HG02943 (cell line): ENCODE measurements around the gene XG.
"Not testable (repeated sequence)": the region's sequence is repeated elsewhere in the genome, so short reads cannot be mapped to it uniquely, and the experiment has no call there.

Experiments
- ATAC-seq: cut with Tn5 transposase; IDR thresholded peaks from one replicate; pipeline ENCODE4 v1.9.1; 2021; ENCODE audit warnings: mild to moderate bottlenecking, low read depth, moderate library complexity; ENCODE audit not compliant: unreplicated experiment

XG gene

DNA sequence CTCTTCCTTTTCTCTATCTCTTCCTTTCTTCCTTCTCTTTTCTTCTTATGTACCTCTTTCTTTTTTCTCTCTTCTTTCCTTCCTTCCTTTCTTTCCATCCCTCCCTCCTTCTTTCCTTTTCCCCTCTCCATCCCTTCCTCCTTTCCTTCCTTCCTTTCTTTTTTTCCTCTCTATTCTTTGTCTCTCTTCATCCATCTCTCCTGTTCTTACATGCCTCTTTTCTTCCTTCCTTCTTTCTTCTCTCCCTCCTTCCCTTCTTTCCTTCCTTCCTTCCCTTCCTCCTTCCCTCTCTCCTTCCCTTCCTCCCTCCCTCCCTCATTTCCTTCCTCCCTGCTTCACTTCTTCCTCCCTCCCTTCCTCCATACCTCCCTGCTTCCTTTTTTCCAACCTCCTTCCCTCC, 19.2 kb upstream of the XG start:
- ATAC-seq: no peak

GRCh38 chrX:2733286-2733685, 18.6 kb upstream of the XG start:
- no peak for ATAC-seq

DNA sequence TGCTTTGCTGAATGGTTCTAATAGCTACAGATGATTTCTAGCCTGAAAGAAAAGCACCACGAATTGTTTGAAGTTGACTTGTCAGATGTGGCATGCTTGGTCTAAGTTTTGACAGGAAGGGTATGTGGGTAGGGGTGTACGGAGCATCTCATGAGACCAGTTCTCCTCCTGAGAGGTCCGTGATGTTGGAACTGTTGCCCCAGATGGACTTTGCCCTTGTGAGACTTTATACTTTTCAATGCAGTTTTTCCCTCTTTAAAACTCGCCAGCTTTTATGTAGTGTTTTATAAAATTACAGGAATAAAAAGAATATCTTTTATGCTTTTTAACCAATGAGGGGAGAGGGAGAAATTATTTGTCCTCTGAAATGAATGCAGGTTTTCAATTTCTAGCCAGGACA, 16.6 kb upstream of the XG start:
- ATAC-seq: no peak

GRCh38 chrX:2740672-2741071, 11.2 kb upstream of the XG start:
- ATAC-seq: no peak

GRCh38 chrX:2741386-2741785, 10.5 kb upstream of the XG start:
- ATAC-seq: no peak

GRCh38 chrX:2746250-2746649, 5.6 kb upstream of the XG start:
- ATAC-seq: not testable (repeated sequence)

DNA sequence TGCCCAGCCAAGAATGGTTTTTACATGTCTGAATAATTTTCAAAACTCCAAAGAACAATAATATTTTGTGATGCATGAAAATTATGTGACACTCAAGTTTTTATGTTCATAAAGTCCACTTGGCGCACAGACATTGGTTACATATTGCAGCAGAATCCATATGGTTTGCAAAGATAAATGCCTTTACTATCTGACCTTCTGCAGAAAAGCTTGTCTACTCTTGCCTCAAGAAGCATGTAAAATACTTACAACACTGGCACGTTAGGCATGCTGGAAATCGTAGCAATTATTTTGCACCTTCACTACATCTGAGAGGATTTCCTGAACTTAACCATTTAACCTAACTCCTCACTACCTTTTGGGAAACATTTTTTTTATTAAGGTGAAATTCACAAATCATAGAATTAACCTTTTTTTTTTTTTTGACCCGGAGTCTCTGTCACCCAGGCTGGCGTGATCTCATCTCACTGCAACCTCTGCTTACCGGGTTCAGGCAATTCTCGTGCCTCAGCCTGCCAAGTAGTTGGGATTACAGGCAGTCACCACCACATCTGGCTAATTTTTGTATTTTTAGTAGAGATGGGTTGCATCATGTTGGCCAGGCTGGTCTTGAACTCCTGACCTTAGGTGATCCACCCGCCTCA, 3.5 kb upstream of the XG start:
- ATAC-seq: no peak

- no peak for ATAC-seq
These were observed 3.0 kb upstream of the XG start for GRCh38 chrX:2748815-2749188.

DNA sequence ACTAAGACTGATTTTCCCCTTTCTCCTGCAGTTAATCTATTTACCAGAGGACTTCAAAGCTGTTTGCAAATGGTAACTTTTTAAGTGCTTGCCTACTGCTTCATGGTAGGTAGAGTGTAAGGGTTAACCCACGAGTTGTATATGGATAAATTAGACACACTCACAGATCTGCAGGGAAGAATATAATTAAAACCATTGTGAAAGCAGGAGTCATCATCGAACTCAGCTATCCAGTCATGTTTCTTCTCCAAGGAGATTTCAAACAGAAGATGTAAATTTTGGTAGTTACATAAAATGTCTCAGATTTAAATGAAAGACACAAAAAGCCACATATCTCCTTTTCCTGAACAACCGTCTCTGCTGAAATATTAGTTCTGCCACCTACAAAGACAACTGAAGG, 549 bp upstream of the XG start:
- ATAC-seq: no peak

DNA sequence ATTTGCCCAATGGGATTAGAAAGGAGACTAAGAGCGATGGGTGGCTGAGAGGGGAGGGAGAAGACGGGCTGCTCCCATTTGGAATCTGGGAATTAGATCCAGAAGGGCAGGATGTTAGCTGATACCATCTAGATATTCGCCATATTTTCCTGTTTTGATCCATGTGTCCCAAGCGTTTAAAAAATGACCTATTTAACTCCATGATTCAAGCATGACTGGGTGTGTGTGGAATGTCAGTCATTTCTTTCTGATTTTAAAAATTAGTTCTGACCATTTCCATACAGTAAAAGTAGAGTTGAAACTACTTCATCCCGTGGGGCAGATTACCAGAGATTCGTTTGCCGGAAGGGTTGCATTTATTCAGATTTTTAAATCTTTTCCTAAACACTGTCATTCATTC, 601 bp downstream of the XG start:
- ATAC-seq: not testable (repeated sequence)

DNA sequence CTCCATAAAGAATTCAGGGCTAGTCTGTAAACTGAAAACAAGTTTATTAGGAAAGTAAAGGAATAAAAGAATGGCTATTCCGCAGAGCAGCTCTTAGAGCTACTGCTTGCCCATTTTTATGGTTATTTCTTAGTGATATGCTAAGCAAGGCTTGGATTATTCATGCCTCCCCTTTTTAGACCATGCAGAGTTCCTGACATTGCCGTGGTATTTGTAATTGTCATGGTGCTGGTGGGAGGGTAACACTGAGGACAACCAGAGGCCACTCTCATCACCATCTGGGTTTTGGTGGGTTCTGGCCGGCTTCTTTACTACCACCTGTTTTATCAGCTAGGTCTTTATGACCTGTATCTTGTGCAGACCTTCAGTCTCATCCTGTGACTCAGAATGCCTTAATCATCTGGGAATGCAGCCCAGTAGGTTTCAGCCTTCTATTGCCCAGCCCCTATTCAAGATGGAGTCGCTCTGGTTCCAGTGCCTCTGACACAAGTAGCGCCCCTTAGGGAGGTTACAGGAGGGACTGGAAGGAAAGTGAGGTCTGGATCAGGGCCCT, 3.4 kb downstream of the XG start:
- ATAC-seq: not testable (repeated sequence)

GRCh38 chrX:2756548-2756947, 4.7 kb downstream of the XG start:
- ATAC-seq: no peak

DNA sequence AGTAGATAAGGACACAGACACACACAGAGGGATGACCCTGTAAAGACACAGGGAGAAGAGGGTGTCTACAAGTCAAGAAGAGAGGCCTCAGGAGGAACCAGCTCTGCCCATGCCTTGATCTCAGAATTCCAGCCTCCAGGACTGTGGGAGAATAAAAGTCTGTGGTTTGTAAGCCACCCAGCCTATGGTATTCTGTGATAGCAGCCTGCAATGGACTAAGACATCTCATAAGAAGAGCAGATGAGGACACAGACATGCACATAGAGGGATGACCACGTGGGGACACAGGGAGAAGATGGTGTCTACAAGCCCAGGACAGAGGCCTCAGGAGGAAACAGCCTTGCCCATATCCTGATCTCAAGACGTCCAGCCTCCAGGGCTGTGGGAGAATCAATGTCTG, 9.4 kb downstream of the XG start:
- ATAC-seq: no peak

DNA sequence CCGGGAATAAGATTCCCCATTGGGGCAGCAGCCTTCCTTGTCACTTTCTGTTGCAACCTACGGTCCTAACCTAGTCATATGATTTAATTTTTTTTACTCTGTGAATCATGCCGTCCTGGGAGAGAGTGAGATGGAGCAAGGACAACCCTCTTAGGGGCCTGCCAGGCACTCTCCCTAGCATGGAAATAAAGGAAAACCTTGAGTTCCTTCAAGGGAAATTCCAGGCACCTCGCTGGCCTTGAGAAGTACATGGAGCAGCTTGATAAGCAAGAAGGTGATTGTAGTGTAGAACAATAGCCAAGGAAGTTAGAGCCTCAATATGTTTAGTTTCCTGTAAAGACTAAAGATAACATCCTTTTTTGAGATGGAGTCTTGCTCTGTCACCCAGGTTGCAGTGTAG, 10.8 kb downstream of the XG start:
- not testable (repeated sequence) for ATAC-seq

DNA sequence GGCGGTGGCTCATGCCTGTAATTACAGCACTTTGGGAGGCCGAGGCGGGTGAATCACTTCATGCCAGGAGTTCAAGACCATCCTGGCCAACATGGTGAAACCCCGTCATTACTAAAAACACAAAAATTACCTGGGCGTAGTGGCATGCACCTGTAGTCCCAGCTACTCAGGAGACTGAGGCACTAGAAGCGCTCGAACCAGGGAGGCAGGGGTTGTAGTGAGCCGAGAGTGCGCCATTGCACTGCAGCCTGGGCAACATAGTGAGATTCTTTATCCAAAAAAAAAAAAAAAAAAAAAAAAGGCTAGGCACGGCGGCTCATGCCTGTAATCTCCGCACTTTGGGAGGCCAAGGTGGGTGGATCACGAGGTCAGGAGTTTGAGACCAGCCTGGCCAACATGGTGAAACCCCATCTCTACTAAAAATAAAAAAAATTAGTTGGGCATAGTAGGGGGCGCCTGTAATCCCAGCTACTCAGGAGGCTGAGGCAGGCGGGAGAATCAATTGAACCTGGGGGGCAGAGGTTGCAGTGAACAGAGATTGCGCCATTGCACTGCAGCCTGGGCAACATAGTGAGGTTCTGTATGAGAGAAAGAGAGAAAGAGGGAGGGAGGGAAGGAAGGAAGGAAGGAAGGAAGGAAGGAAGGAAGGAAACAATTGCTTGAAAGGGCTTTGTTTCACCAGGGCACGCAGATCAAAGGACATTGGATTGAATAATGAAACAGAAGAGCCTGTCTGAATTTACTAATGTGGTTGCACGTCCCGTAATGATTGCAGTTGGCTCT, 13.1 kb downstream of the XG start:
- not testable (repeated sequence) for ATAC-seq

DNA sequence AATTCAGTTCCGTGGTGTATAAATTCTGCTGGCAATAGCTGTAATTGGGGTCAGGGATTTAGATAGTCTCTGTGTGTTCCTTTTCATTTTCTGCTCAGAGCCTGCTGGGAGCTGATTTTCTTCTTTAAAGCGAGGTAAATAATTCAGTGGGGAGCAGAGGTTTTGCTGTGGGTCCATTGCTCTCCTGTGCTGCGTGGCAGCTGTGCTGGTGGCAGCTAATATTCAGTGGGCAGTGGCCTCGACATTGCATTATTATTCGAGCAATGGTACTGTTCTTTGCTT, 13.7 kb downstream of the XG start:
- ATAC-seq: no peak

- ATAC-seq: no peak
These were observed 15.1 kb downstream of the XG start for GRCh38 chrX:2766906-2767305.

GRCh38 chrX:2767631-2768455, 16.0 kb downstream of the XG start:
- ATAC-seq: no peak

DNA sequence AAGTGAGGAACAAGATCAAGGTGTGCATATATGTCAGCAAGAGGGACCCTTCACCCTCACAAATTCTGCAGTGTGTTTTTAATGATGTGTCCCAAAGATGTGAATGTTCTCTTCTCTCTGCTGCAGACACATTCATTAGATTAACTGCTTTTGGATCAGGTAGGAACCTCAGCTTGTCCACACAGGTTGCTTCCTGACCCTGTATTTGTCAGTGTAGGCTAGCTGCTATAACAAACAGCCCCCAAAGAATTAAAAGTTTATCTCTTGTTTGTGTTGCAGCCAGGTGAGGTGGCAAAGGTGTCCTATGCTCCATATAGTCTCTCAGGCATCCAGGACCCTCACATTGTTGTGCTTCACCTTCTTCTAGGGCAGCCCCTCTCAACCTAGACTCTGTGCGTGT, 17.8 kb downstream of the XG start:
- no peak for ATAC-seq

DNA sequence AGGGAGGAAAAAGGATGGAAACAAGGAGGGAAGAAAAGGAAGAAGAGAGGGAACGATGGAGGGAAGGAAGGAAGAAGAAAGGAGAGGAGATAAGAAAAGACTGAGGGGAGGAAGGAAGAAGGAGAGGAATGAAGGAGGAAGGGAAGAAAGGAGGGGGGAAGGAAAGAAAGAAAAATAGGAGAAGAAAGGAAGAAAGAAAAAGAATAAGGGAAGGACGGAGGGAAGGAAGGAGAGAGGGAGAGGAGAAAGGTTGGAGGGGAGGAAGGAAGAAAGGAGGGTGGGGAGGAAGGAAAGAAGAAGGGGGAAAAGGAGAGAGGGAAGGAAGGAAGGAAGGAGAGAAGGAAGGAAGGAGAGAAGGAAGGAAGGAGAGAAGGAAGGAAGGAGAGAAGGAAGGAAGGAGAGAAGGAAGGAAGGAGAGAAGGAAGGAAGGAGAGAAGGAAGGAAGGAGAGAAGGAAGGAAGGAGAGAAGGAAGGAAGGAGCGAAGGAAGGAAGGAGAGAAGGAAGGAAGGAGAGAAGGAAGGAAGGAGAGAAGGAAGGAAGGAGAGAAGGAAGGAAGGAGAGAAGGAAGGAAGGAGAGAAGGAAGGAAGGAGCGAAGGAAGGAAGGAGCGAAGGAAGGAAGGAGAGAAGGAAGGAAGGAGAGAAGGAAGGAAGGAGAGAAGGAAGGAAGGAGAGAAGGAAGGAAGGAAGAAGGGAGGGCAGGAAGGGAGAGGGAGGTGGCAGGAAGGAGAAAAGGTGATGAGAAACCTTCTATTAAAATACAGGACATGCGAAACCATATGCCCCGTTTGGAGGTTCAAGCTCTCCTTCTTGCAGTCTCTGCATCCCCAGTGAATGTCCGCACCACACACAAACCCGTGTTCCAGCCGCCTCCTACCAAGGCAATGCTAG, 21.6 kb downstream of the XG start:
- not testable (repeated sequence) for ATAC-seq
